ENCODE measurements around the gene ECI1. TPM values are rescaled to one million over a fixed set of nuclear protein-coding genes. Genes with fewer than 3 reads are reported as not detected.

The ECI1 gene
- total and polyA plus RNA-seq, 2 of the 13 experiments (the other 11 are each of a cell fraction or from before 2014, with no cell fraction given), result 82.0 to 102 TPM

- TF ChIP-seq PATZ1 (CRISPR knock-in tag; IDR thresholded peaks at IDR 0.05) (peak; percentile 87), ZNF761 (CRISPR knock-in tag; conservative IDR thresholded peaks at IDR 0.05) (peak; percentile 63; the same call in 1 of the 2 replicates), ZNF142 (CRISPR knock-in tag; IDR thresholded peaks at IDR 0.05) (no peak), GABPA (IDR thresholded peaks at IDR 0.05; ENCODE audit: low read depth, low read length) (no peak), GABPA (CRISPR knock-in tag; IDR thresholded peaks at IDR 0.05; ENCODE audit: low read depth) (no peak), ZNF292 (CRISPR knock-in tag; IDR thresholded peaks at IDR 0.05; ENCODE audit: borderline replicate concordance, low read depth) (peak; percentile 22; the same call in 1 of the 2 replicates), ZNF737 (CRISPR knock-in tag; IDR thresholded peaks at IDR 0.05; ENCODE audit: borderline replicate concordance) (no peak), CCAR2 (optimal IDR thresholded peaks at IDR 0.05; ENCODE audit: low read depth, low read length) (no peak), FOXO1 (CRISPR knock-in tag; IDR thresholded peaks at IDR 0.05) (no peak), ZKSCAN5 (CRISPR knock-in tag; IDR thresholded peaks at IDR 0.05) (no peak), ZNF264 (CRISPR knock-in tag; IDR thresholded peaks at IDR 0.05) (no peak), HMGA1 (CRISPR knock-in tag; conservative IDR thresholded peaks at IDR 0.05) (no peak), TBP (CRISPR knock-in tag; IDR thresholded peaks at IDR 0.05) (no peak), HBP1 (CRISPR knock-in tag; IDR thresholded peaks at IDR 0.05; ENCODE audit: low read depth) (no peak), BRD4 (CRISPR knock-in tag; IDR thresholded peaks at IDR 0.05) (no peak)
Observed at GRCh38 chr16:2210386-2211365, 40.7 kb downstream of the ECI1 start, which contains the start of gene BRICD5 (continued).

Data from HepG2 (cell line).